Measurements from ENCODE around the gene ZNF341. TPM values are rescaled to one million over a fixed set of nuclear protein-coding genes. Genes with fewer than 3 reads are reported as not detected.

Gene ZNF341
- total RNA-seq, 1 donor from 2014 or later = 1.8 TPM

DNA sequence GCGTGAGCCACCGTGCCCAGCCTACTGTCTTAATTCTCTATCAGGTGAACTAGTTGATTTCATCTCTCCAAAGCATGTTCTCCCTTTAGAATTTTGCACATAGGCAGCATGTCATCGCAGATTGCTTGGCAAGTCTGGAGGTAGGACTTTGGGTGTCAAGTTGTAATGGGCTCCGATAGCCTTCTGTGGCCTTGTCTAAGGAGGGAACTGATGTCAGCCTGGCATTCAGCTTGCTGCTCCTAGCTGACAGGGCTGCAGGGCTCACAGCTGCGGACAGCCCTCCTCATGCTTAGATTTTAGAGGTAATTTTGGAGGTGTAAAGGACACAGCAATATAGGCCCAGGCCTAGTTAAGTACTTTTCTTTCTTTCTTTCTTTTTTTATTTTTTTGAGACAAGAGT, 90.6 kb downstream of the ZNF341 start:
- intact Hi-C loops (cut with micrococcal nuclease) = no loop called here
- no peaks in the 10 kb centered on the region for H3K36me3 ChIP-seq
- TF ChIP-seq CTCF (IDR thresholded peaks at IDR 0.05; ENCODE audit: borderline replicate concordance) = no peak
- no peak for DNase-seq
- no peak overlapping the region for H3K4me3 ChIP-seq
- peaks cover 100% of the 10 kb centered on the region for H3K4me1 ChIP-seq
- H3K27ac ChIP-seq (replicated peaks) = peak overlapping the region; percentile 68
- H3K27me3 ChIP-seq (ENCODE audit: low read depth) = no peaks in the 10 kb centered on the region
- H3K9me3 ChIP-seq (replicated peaks) = no peaks in the 10 kb centered on the region

- intact Hi-C loops (cut with micrococcal nuclease) = no loop called here
- no peak for DNase-seq
- Histone ChIP-seq H3K27ac (replicated peaks) (peak overlapping the region; percentile 68), H3K4me3 (no peak overlapping the region), H3K27me3 (ENCODE audit: low read depth) (no peaks in the 10 kb centered on the region), H3K36me3 (no peaks in the 10 kb centered on the region), H3K4me1 (peaks cover 100% of the 10 kb centered on the region), H3K9me3 (replicated peaks) (no peaks in the 10 kb centered on the region)
- no peak for TF ChIP-seq CTCF (IDR thresholded peaks at IDR 0.05; ENCODE audit: borderline replicate concordance)
These were observed 91.2 kb downstream of the ZNF341 start for GRCh38 chr20:33822991-33823390.

DNA sequence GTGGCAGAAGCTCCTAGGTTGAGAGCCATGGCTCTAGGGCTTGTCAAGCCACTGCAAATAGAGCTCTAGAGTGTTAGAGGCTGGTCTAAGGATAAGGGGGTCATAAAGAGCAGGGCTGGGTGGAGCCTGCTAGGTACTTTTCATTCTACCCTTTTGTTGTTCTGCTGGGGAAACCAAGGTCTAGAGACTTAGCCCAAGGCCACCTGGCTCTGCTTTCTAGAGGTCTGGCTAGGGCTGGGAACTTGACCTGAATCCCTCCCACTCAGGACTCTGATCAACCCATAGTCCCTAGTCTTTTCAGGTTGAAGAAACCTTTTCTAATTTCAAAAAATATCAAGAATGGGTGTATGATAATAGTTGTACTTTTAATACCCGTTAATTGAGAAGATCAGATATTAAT, 93.1 kb downstream of the ZNF341 start:
- Histone ChIP-seq H3K27me3 (ENCODE audit: low read depth) (no peaks in the 10 kb centered on the region), H3K27ac (replicated peaks) (no peak overlapping the region), H3K4me3 (no peak overlapping the region), H3K4me1 (peaks cover 100% of the 10 kb centered on the region), H3K36me3 (no peaks in the 10 kb centered on the region), H3K9me3 (replicated peaks) (no peaks in the 10 kb centered on the region)
- intact Hi-C loops (cut with micrococcal nuclease) = no loop called here
- no peak for TF ChIP-seq CTCF (IDR thresholded peaks at IDR 0.05; ENCODE audit: borderline replicate concordance)
- DNase-seq = no peak

DNA sequence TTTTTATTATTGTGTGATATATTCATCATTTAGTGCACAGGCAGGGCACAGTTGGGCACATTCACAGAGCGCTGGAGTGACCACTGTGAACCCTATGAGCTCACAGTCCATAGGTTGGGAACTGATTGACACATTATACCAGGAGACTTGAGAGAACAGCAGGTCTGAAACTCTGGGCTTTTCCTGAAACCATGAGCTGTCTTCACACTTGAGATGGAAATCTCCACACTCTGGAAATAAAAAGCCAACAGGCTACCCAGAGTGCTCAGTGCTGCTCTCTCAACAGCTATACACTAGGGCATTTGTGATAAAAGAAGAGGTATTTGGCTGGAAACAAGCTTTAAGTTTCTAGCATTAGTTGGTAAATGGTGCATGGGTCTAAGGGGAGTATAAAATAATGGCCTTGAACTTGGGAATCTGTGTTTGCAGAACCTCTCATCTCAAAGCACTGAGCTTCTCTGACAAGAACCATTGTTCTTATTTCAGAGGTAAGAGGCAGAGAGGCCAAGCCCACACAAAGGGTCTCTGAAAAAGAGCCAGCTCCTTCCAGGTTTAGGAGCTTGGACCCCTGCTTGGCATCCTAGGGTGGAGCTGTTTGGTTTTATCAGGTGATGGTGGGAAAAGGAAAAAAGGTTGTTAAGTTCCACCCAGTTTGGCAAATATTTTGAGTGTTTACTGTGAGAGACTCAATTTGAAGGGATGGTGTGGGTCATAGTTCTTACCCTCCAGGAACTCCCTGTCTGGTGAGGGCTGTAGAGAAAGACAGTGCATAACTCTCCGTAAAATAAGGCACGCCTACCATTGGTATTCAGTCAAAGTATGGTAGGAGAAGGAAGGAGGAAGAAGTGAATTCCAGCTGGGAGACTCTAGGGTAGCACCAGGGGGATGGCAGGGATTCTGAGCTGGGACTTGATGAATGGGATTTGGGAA, 93.8 kb downstream of the ZNF341 start:
- Histone ChIP-seq H3K36me3 (no peaks in the 10 kb centered on the region), H3K4me1 (peaks cover 100% of the 10 kb centered on the region), H3K4me3 (no peak overlapping the region), H3K27me3 (ENCODE audit: low read depth) (no peaks in the 10 kb centered on the region), H3K27ac (replicated peaks) (no peak overlapping the region), H3K9me3 (replicated peaks) (no peaks in the 10 kb centered on the region)
- no peak for DNase-seq
- TF ChIP-seq CTCF (IDR thresholded peaks at IDR 0.05; ENCODE audit: borderline replicate concordance) = no peak
- intact Hi-C loops (cut with micrococcal nuclease) = no loop called here

- TF ChIP-seq CTCF (IDR thresholded peaks at IDR 0.05; ENCODE audit: borderline replicate concordance) = no peak
- H3K4me3 ChIP-seq = no peak overlapping the region
- no peaks in the 10 kb centered on the region for H3K27me3 ChIP-seq (ENCODE audit: low read depth)
- H3K4me1 ChIP-seq = peaks cover 100% of the 10 kb centered on the region
- DNase-seq = no peak
- H3K36me3 ChIP-seq = no peaks in the 10 kb centered on the region
- intact Hi-C loops (cut with micrococcal nuclease) = no loop called here
- no peaks in the 10 kb centered on the region for H3K9me3 ChIP-seq (replicated peaks)
- H3K27ac ChIP-seq (replicated peaks) = peak overlapping the region; percentile 46
These were observed 94.6 kb downstream of the ZNF341 start for GRCh38 chr20:33826270-33826897.
